Caco-2 (cell line): ENCODE data around the gene LRRC4C. TPM values are rescaled to one million over a fixed set of nuclear protein-coding genes. Genes with fewer than 3 reads are reported as not detected.

Experiments
- BruUV-seq: library from RNA; stranded (reverse); fragments of 400-500 nt; replicated peaks from 2 replicates; lab custom pipeline; 2021; lab: Mats Ljungman, UMichigan
- CTCF ChIA-PET: fragments of 300-600 bp; sonication (Branson Sonifier 250); formaldehyde crosslinking; loops from one replicate; lab custom pipeline; 2022; ENCODE audit warnings: antibody characterized with exemption; lab: Charles Lee
- POLR2A ChIA-PET: fragments of 300-600 bp; sonication (Branson Sonifier 250); formaldehyde crosslinking; loops from one replicate; lab custom pipeline; 2022; ENCODE audit warnings: antibody characterized with exemption; lab: Charles Lee
- DNase-seq, 2 experiments: peaks; one replicate each; pipeline versions ENCODE4 v3.0.0 to v3.0.0-alpha.2; 2020 to 2022
- H3K27me3 ChIP-seq: replicated peaks from 2 replicates; pipeline ENCODE4 v1.6.0; 2011; ENCODE audit warnings: low read length; ENCODE audit not compliant: control insufficient read depth, insufficient read depth
- H3K36me3 ChIP-seq: 2 replicates; pipeline ENCODE4 v1.5.1; 2011; ENCODE audit warnings: low read length; ENCODE audit not compliant: control insufficient read depth, insufficient read depth
- H3K4me1 ChIP-seq: fragments of 250-450 bp; sonication (Bioruptor Pico); 2 replicates; pipeline ENCODE4 v1.5.1; 2020; ENCODE audit warnings: mild to moderate bottlenecking
- H3K4me3 ChIP-seq: 2 replicates; pipeline ENCODE4 v1.5.1; 2011; ENCODE audit warnings: low read depth, mild to moderate bottlenecking, control low read depth, low read length
- H3K9me3 ChIP-seq: fragments of 250-450 bp; sonication (Bioruptor Pico); 2 replicates; pipeline ENCODE4 v1.5.1; 2020; ENCODE audit warnings: mild to moderate bottlenecking, moderate library complexity
- H3K27ac Mint-ChIP-seq: one replicate; pipeline ENCODE4 v1.8.0; 2022; ENCODE audit warnings: mixed read lengths; ENCODE audit not compliant: unreplicated experiment
- H3K27me3 Mint-ChIP-seq: one replicate; pipeline ENCODE4 v1.8.0; 2022; ENCODE audit warnings: mixed read lengths; ENCODE audit not compliant: insufficient read depth, unreplicated experiment
- H3K36me3 Mint-ChIP-seq: one replicate; pipeline ENCODE4 v1.8.0; 2022; ENCODE audit warnings: mild to moderate bottlenecking, mixed read lengths; ENCODE audit not compliant: insufficient read depth, unreplicated experiment
- H3K4me1 Mint-ChIP-seq: one replicate; pipeline ENCODE4 v1.8.0; 2022; ENCODE audit warnings: low read depth, mixed read lengths; ENCODE audit not compliant: unreplicated experiment
- H3K4me3 Mint-ChIP-seq: one replicate; pipeline ENCODE4 v1.8.0; 2022; ENCODE audit warnings: mild to moderate bottlenecking, moderate library complexity, mixed read lengths; ENCODE audit not compliant: unreplicated experiment
- H3K9me3 Mint-ChIP-seq: one replicate; pipeline ENCODE4 v1.8.0; 2022; ENCODE audit warnings: mixed read lengths; ENCODE audit not compliant: unreplicated experiment
- CTCF ChIP-seq, 2 experiments: fragments of 200-600 bp in 1 of 2; IDR thresholded peaks; 1 replicate in 1 of 2; 2 replicates in 1 of 2; pipeline versions ENCODE4 v1.5.1 to v1.8.0; 2011 to 2022; ENCODE audit warnings: antibody characterized with exemption in 1 of 2, control low read depth in 1 of 2, inconsistent platforms in 1 of 2, low read depth in 1 of 2, low read length in 1 of 2, mild to moderate bottlenecking in 1 of 2, moderate library complexity in 1 of 2; ENCODE audit not compliant: insufficient read depth in 1 of 2, severe bottlenecking in 1 of 2, unreplicated experiment in 1 of 2
- intact Hi-C: fragments of 100-400 bp; cut with micrococcal nuclease; formaldehyde crosslinking; loops from one replicate; pipeline ENCODE4 v1.10.0; 2022; ENCODE audit not compliant: unreplicated experiment
- total RNA-seq: library from RNA; stranded (reverse); gene quantifications from 2 replicates; pipeline ENCODE4 v1.2.3, GENCODE V29; 2022

The LRRC4C gene
- total RNA-seq, 1 experiment from 2014 or later = not detected

GRCh38 chr11:40228662-40229061, 1230.8 kb downstream of the LRRC4C start:
- Mint-ChIP-seq H3K4me3 (no peak overlapping the region), H3K4me1 (no peaks in the 10 kb centered on the region), H3K27ac (no peak overlapping the region), H3K36me3 (no peaks in the 10 kb centered on the region), H3K27me3 (no peaks in the 10 kb centered on the region), H3K9me3 (no peaks in the 10 kb centered on the region)
- Histone ChIP-seq H3K36me3 (no peaks in the 10 kb centered on the region), H3K4me1 (no peaks in the 10 kb centered on the region), H3K9me3 (no peaks in the 10 kb centered on the region), H3K27me3 (no peaks in the 10 kb centered on the region), H3K4me3 (no peak overlapping the region)
- CTCF ChIA-PET = no interaction called here
- no peak for TF ChIP-seq CTCF (IDR thresholded peaks at IDR 0.05; ENCODE audit: insufficient read depth in 1 of 2, low read depth in 1 of 2, low read length in 1 of 2, severe bottlenecking in 1 of 2, unreplicated experiment in 1 of 2)
- POLR2A ChIA-PET = no interaction called here
- no TSS peak for BruUV-seq
- intact Hi-C loops = no loop called here
- no peak for DNase-seq

GRCh38 chr11:40227730-40228129, 1231.7 kb downstream of the LRRC4C start:
- Mint-ChIP-seq H3K4me3 (no peak overlapping the region), H3K27ac (no peak overlapping the region), H3K27me3 (no peaks in the 10 kb centered on the region), H3K9me3 (no peaks in the 10 kb centered on the region), H3K36me3 (no peaks in the 10 kb centered on the region), H3K4me1 (no peaks in the 10 kb centered on the region)
- Histone ChIP-seq H3K4me3 (no peak overlapping the region), H3K4me1 (no peaks in the 10 kb centered on the region), H3K36me3 (no peaks in the 10 kb centered on the region), H3K9me3 (no peaks in the 10 kb centered on the region), H3K27me3 (no peaks in the 10 kb centered on the region)
- intact Hi-C loops = no loop called here
- TF ChIP-seq CTCF (IDR thresholded peaks at IDR 0.05; ENCODE audit: insufficient read depth in 1 of 2, low read depth in 1 of 2, low read length in 1 of 2, severe bottlenecking in 1 of 2, unreplicated experiment in 1 of 2) = no peak
- no peak for DNase-seq
- CTCF ChIA-PET = no interaction called here
- BruUV-seq = no TSS peak
- POLR2A ChIA-PET = no interaction called here

GRCh38 chr11:40226654-40227053, 1232.8 kb downstream of the LRRC4C start:
- Mint-ChIP-seq H3K27me3 (no peaks in the 10 kb centered on the region), H3K36me3 (no peaks in the 10 kb centered on the region), H3K27ac (no peak overlapping the region), H3K4me3 (no peak overlapping the region), H3K4me1 (no peaks in the 10 kb centered on the region), H3K9me3 (no peaks in the 10 kb centered on the region)
- intact Hi-C loops = no loop called here
- ChIA-PET POLR2A (no interaction called here), CTCF (no interaction called here)
- Histone ChIP-seq H3K27me3 (no peaks in the 10 kb centered on the region), H3K4me3 (no peak overlapping the region), H3K9me3 (no peaks in the 10 kb centered on the region), H3K36me3 (no peaks in the 10 kb centered on the region), H3K4me1 (no peaks in the 10 kb centered on the region)
- BruUV-seq = no TSS peak
- DNase-seq = no peak
- no peak for TF ChIP-seq CTCF (IDR thresholded peaks at IDR 0.05; ENCODE audit: insufficient read depth in 1 of 2, low read depth in 1 of 2, low read length in 1 of 2, severe bottlenecking in 1 of 2, unreplicated experiment in 1 of 2)
